Activated T-helper 1 cell treated with Interleukin-2 at 50 U/mL for 16 hours (primary cell): ENCODE measurements around the gene CGB1.
"Not testable (repeated sequence)": the region's sequence is repeated elsewhere in the genome, so short reads cannot be mapped to it uniquely, and the experiment has no call there.

Experiments used
- DNase-seq: peaks from one replicate; pipeline ENCODE4 v3.0.0-alpha.2; 2020; ENCODE audit warnings: low read depth

CGB1 gene

GRCh38 chr19:49020931-49021895 lies 15.5 kb downstream of the CGB1 start:
- DNase-seq, result no peak

- DNase-seq, result no peak
Measured at GRCh38 chr19:49020342-49020741, 16.4 kb downstream of the CGB1 start.

GRCh38 chr19:49019242-49019932 lies 17.3 kb downstream of the CGB1 start:
- DNase-seq, result peak; percentile 43

GRCh38 chr19:49018388-49019241 lies 18.1 kb downstream of the CGB1 start:
- DNase-seq, result not testable (repeated sequence)

- peak; percentile 50 for DNase-seq
Measured at GRCh38 chr19:49017666-49018351, 18.9 kb downstream of the CGB1 start.

GRCh38 chr19:49017041-49017665 lies 19.5 kb downstream of the CGB1 start, which contains the start of gene LHB:
LHB (minus strand) TSS chr19:49017091; CDS start chr19:49017081, 10 bp downstream.
- no peak for DNase-seq

- DNase-seq, result no peak
Measured at GRCh38 chr19:49016067-49016839, 20.4 kb downstream of the CGB1 start.

- DNase-seq, result no peak
Measured at GRCh38 chr19:49014870-49015255, 21.8 kb downstream of the CGB1 start.

- DNase-seq, result no peak
Measured at GRCh38 chr19:49014123-49014869, 22.4 kb downstream of the CGB1 start.

GRCh38 chr19:49011194-49011593 lies 25.5 kb downstream of the CGB1 start:
- DNase-seq, result no peak

- DNase-seq, result no peak
Measured at GRCh38 chr19:49010453-49010852, 26.2 kb downstream of the CGB1 start.

GRCh38 chr19:49009828-49010227 lies 26.9 kb downstream of the CGB1 start:
- no peak for DNase-seq

- no peak for DNase-seq
Measured at GRCh38 chr19:49006905-49007304, 29.8 kb downstream of the CGB1 start.

GRCh38 chr19:49004964-49005614 lies 31.6 kb downstream of the CGB1 start:
- DNase-seq, result no peak

GRCh38 chr19:49004133-49004532 lies 32.6 kb downstream of the CGB1 start:
- no peak for DNase-seq

- DNase-seq, result peak; percentile 59
Measured at GRCh38 chr19:48999481-49000325, 37.0 kb downstream of the CGB1 start.

- no peak for DNase-seq
Measured at GRCh38 chr19:48997972-48998371, 38.7 kb downstream of the CGB1 start.

GRCh38 chr19:48994035-48994386 lies 42.7 kb downstream of the CGB1 start:
- DNase-seq, result no peak
